Fibroblast of lung (primary cell): ENCODE data around the gene MYMK. TPM values are rescaled to one million over a fixed set of nuclear protein-coding genes. Genes with fewer than 3 reads are reported as not detected.

Source experiments
- DNase-seq, 2 donors: peaks; one replicate each; pipeline versions ENCODE4 v3.0.0 to v3.0.0-alpha.2; 2010; ENCODE audit warnings: low read depth in 2 of 2
- H2AFZ ChIP-seq: 2 replicates; pipeline ENCODE4 v1.5.1; 2012; ENCODE audit warnings: low read length, control low read depth, inconsistent platforms
- H3K27ac ChIP-seq: 2 replicates; pipeline ENCODE4 v1.5.1; 2011; ENCODE audit warnings: low read length, control low read depth; ENCODE audit not compliant: insufficient read depth
- H3K27me3 ChIP-seq: 2 replicates; pipeline ENCODE4 v1.5.1; 2011; ENCODE audit warnings: mild to moderate bottlenecking, low read length; ENCODE audit not compliant: control insufficient read depth, insufficient read depth
- H3K36me3 ChIP-seq: 2 replicates; pipeline ENCODE4 v1.5.1; 2011; ENCODE audit warnings: low read length; ENCODE audit not compliant: control insufficient read depth, insufficient read depth
- H3K4me1 ChIP-seq: 2 replicates; pipeline ENCODE4 v1.5.1; 2011; ENCODE audit warnings: low read length; ENCODE audit not compliant: control insufficient read depth, insufficient read depth; ENCODE audit errors: extremely low read depth
- H3K4me2 ChIP-seq: 2 replicates; pipeline ENCODE4 v1.5.1; 2011; ENCODE audit warnings: low read length, control low read depth; ENCODE audit not compliant: insufficient read depth; ENCODE audit errors: extremely low read depth
- H3K4me3 ChIP-seq, 4 experiments: fragments of 200-600 bp in 1 of 4; sonication (generic) in 1 of 4; replicated peaks in 1 of 4; 2 replicates each; pipeline ENCODE4 v1.5.1; 2011 to 2016; ENCODE audit warnings: low read length in 4 of 4, low read depth in 3 of 4, mild to moderate bottlenecking in 3 of 4, control low read depth in 2 of 4, inconsistent platforms in 1 of 4, mixed read lengths in 1 of 4; ENCODE audit not compliant: insufficient read depth in 1 of 4; ENCODE audit errors: control extremely low read depth in 1 of 4
- H3K79me2 ChIP-seq: 2 replicates; pipeline ENCODE4 v1.5.1; 2012; ENCODE audit warnings: mild to moderate bottlenecking, low read length, inconsistent platforms; ENCODE audit not compliant: control insufficient read depth, insufficient read depth
- H3K9ac ChIP-seq: 2 replicates; pipeline ENCODE4 v1.5.1; 2011; ENCODE audit warnings: mild to moderate bottlenecking, low read length, control low read depth; ENCODE audit not compliant: insufficient read depth
- H3K9me3 ChIP-seq: 2 replicates; pipeline ENCODE4 v1.5.1; 2012; ENCODE audit warnings: low read depth, low read length; ENCODE audit not compliant: control insufficient read depth, insufficient read depth
- H4K20me1 ChIP-seq: 2 replicates; pipeline ENCODE4 v1.5.1; 2011; ENCODE audit warnings: low read length; ENCODE audit not compliant: control insufficient read depth, insufficient read depth; ENCODE audit errors: extremely low read depth
- EZH2 ChIP-seq: IDR thresholded peaks from 2 replicates; pipeline ENCODE4 v1.5.1; 2012; ENCODE audit warnings: low read length, control low read depth, mild to moderate bottlenecking; ENCODE audit errors: missing control alignments
- polyA plus RNA-seq, 2 donors: library from polyadenylated mRNA; depleted of rRNA in 1 of 2; stranded (reverse) in 1 of 2; unstranded in 1 of 2; fragments of >200 nt; gene quantifications; 2 replicates each; pipeline ENCODE4 v1.2.1, GENCODE V29; 2011 to 2012; ENCODE audit warnings: missing spikeins in 1 of 2
- total RNA-seq: library from RNA; depleted of rRNA; stranded (reverse); fragments of >200 nt; gene quantifications from 2 replicates; pipeline ENCODE4 v1.2.1, GENCODE V29; 2014
- TF ChIP-seq, protein P1 (sequence below), 2 donors: IDR thresholded peaks in 1 of 2; conservative IDR thresholded peaks in 1 of 2; 1 replicate in 1 of 2; 2 replicates in 1 of 2; pipeline ENCODE4 v1.5.1; 2011 to 2012; ENCODE audit warnings: low read length in 2 of 2, control low read depth in 1 of 2, inconsistent platforms in 1 of 2, low read depth in 1 of 2, mild to moderate bottlenecking in 1 of 2

MYMK gene
- total and polyA plus RNA-seq, 2 donors (not counting 1 experiment from before 2014, with no cell fraction given) = not detected

DNA sequence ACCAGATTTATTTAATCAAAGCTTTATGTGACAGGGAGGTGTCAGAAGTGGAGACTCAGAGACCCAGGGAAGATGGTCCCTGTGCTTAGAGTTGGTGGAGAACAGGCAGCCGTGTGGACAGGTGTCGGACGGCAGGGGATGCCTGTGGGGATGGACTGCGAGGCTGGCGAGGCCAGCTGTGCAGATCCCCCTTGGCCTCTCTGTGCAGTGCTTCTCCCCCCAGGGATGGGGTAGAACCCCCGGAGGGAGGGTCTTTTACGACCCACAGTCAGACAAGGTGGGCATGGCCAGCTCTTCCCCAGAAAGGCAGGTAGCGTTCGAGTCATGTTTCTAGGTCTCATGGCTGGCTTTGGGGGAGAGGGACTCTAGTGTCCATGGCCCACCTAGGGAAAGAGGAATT, 41.1 kb downstream of the MYMK start:
- Histone ChIP-seq H2AFZ (no peak overlapping the region), H3K4me3 (no peak overlapping the region), H3K4me2 (no peak overlapping the region), H3K9ac (no peak overlapping the region), H3K79me2 (no peaks in the 10 kb centered on the region), H3K9me3 (no peaks in the 10 kb centered on the region), H3K27ac (no peak overlapping the region), H3K4me1 (no peaks in the 10 kb centered on the region), H3K36me3 (no peaks in the 10 kb centered on the region), H4K20me1 (no peaks in the 10 kb centered on the region), H3K27me3 (no peaks in the 10 kb centered on the region)
- no peak for DNase-seq
- TF ChIP-seq EZH2 = no peak
- TF ChIP-seq, protein P1, sequence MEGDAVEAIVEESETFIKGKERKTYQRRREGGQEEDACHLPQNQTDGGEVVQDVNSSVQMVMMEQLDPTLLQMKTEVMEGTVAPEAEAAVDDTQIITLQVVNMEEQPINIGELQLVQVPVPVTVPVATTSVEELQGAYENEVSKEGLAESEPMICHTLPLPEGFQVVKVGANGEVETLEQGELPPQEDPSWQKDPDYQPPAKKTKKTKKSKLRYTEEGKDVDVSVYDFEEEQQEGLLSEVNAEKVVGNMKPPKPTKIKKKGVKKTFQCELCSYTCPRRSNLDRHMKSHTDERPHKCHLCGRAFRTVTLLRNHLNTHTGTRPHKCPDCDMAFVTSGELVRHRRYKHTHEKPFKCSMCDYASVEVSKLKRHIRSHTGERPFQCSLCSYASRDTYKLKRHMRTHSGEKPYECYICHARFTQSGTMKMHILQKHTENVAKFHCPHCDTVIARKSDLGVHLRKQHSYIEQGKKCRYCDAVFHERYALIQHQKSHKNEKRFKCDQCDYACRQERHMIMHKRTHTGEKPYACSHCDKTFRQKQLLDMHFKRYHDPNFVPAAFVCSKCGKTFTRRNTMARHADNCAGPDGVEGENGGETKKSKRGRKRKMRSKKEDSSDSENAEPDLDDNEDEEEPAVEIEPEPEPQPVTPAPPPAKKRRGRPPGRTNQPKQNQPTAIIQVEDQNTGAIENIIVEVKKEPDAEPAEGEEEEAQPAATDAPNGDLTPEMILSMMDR (conservative IDR thresholded peaks at IDR 0.05 in 1 of 2, IDR thresholded peaks at IDR 0.05 in 1 of 2; ENCODE audit: low read depth in 1 of 2, low read length in 2 of 2) = no peak

DNA sequence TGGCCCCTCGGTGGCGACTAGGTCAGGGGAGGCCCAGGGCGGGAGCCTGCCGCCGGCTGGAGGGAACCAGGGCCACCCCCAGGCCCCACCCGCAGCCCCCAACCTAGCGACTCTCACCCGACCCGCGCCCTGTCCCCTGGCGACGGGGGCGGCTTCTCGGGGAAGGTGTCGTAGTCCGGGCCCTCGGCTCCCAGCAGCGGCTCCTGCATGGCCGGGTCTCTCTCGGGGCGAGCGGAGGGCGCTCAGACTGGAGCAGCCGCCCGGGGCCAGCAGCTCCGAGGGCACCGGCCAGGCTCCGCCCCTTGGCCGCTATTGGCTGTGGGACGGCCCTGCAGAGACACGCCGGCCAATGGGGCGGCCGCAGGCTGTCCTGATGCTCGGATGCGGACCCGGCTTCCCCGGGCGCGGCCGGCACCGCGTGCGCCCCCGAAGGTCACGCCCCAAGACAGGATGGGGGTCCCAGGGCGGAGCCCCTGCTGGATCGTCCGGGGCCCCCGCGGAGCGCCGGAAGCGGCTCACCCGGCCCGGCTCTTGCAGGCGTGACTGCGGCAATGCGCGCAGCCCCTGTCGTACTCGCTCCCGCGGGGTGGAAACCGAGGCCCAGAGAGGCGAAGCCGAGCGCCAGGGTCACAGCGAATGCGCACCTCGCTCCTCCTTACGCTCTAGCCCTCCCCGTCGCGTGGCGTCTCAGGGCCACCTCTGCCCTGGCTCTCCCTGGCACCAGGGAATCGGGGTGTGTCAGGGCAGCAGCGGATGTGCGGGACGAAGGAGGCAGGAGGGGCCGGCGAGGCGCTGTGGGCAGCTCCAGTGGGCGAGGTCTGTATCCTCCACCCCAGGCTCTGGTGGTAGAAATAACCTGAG, 45.7 kb downstream of the MYMK start, which contains the start of gene SLC2A6:
SLC2A6 (minus strand) TSS at position 249 of the 861 bp plus-strand sequence; CDS start at position 209, 40 bp downstream.
- Histone ChIP-seq H3K27ac (no peak within 1 kb of the TSS), H3K4me3 (peak within 1 kb of the TSS; percentile 49 to 68 (median 60)), H2AFZ (peak within 1 kb of the TSS; percentile 99), H4K20me1 (no peaks in the 10 kb centered on the region), H3K4me2 (peak within 1 kb of the TSS; percentile 94), H3K4me1 (no peaks in the 10 kb centered on the region), H3K79me2 (no peaks in the 10 kb centered on the region), H3K9ac (peak within 1 kb of the TSS; percentile 58), H3K36me3 (peaks cover 11% of the 10 kb centered on the region), H3K27me3 (no peaks in the 10 kb centered on the region), H3K9me3 (no peaks in the 10 kb centered on the region)
- no peak for TF ChIP-seq EZH2
- TF ChIP-seq, protein P1 (conservative IDR thresholded peaks at IDR 0.05 in 1 of 2, IDR thresholded peaks at IDR 0.05 in 1 of 2; ENCODE audit: low read depth in 1 of 2, low read length in 2 of 2) = no peak
- DNase-seq = peak; percentile 62 to 74

DNA sequence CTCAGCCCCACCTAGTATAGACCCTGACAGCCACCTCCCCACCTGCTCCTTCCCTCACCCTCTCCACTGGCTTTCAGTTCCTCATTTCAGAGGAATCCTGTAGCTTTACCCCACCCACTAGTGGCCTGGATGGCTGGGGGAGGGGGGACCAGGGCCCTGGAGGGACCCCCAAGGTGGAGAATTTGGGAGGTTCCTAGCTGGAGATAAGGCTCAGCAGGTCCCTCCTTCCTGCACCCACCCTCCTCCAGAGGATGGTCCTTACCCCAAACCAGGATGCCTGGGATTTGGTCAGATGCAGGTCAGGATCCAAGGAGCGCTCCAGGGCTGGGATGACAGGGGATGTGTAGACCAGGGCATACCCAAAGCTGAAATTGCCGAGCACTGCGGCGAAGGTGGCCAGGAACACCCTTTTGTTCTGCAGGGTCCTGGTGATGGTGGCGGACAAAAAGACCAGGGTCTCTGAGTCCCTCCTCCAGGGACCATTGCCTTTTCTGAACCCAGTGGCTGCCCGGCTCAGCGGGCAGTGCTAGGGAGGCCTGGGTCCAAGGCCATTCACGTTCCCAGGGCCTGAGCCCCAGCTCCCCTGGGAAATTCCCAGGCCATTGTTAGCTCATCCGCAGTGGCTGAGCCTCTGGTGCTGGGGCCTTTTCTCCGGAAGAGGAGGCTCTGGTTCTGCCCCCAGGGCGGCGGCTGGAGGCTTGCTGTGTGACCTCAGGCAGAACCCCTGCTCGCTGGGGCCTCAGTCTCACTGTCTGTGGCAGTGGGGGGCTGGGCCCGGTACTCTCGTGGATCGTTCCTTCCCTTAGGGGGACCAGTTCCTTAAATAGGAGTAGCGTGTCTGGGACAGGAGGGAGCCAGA, 46.5 kb downstream of the MYMK start:
- H4K20me1 ChIP-seq = no peaks in the 10 kb centered on the region
- H3K4me3 ChIP-seq = peak overlapping the region; percentile 49 to 68 (median 60)
- H3K27me3 ChIP-seq = no peaks in the 10 kb centered on the region
- TF ChIP-seq, protein P1 (conservative IDR thresholded peaks at IDR 0.05 in 1 of 2, IDR thresholded peaks at IDR 0.05 in 1 of 2; ENCODE audit: low read depth in 1 of 2, low read length in 2 of 2) = no peak
- no peak for TF ChIP-seq EZH2
- H3K79me2 ChIP-seq = no peaks in the 10 kb centered on the region
- peak overlapping the region; percentile 67 for H2AFZ ChIP-seq
- peak overlapping the region; percentile 58 for H3K9ac ChIP-seq
- H3K4me1 ChIP-seq = no peaks in the 10 kb centered on the region
- no peaks in the 10 kb centered on the region for H3K9me3 ChIP-seq
- peak in 1 of 2 donors; percentile 8 for DNase-seq
- peaks cover 14% of the 10 kb centered on the region for H3K36me3 ChIP-seq
- H3K4me2 ChIP-seq = peak overlapping the region; percentile 85
- H3K27ac ChIP-seq = no peak overlapping the region
